Measurements from ENCODE around the gene CACNA1C.

- no peak for TF ChIP-seq CTCF (IDR thresholded peaks at IDR 0.05)
- TF ChIP-seq POLR2AphosphoS5 (IDR thresholded peaks at IDR 0.05) = no peak
- no peak for TF ChIP-seq EP300 (IDR thresholded peaks at IDR 0.05)
These were observed 513.4 kb downstream of the CACNA1C start for GRCh38 chr12:2566161-2566560.

Measured in suprapubic skin (tissue), 4 donors.